ENCODE results near the gene CCNG1. TPM values are rescaled to one million over a fixed set of nuclear protein-coding genes. Genes with fewer than 3 reads are reported as not detected.

CCNG1 gene
- total and polyA plus RNA-seq, 9 of the 15 experiments (the other 6 are each of a cell fraction or from before 2014, with no cell fraction given) = 121 to 293 (median 245) TPM

DNA sequence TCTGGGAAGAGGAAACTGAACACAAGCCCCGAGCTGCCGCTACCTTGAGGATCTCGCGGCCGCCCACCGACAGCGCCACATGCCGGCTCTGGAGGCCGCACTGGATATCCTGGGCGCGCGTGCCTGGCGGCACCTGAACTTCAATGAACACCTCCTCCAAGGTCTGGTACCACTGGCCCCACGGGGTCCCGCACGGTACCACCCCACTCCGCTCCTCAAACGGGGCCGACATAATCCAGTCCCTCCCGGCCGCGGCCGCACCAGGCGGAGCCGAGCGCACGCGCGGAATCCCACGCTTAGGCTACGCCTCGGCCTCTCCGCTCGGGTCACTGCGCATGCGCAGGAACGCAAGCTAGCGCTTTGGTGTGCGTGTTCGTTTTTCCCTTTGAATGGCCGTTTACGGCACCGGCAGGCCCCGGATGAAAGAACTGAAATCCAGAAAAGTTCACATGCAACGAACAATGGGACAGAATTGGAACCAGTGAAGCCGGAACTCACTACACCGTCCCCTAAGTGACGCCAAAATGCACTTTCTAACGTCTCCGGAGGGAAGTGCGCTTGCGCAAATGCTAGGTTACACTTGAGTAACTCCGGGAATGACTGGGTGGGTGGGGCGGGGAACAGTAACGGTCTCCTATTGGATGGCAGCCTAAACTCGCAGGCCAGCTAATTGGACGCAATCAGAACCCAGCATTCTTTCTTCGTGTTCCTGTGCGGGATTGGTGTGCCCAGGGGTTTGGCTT lies 22.6 kb downstream of the CCNG1 start, which contains the start of gene NUDCD2 (continued):
- no peak for TF ChIP-seq CCAR2 (IDR thresholded peaks at IDR 0.05; ENCODE audit: low read depth, low read length)
- 0 out of 2 replicates have a peak, but pooled peaks have one; percentile 9 for TF ChIP-seq ESRRB (CRISPR knock-in tag; IDR thresholded peaks at IDR 0.05; ENCODE audit: borderline replicate concordance)
- TF ChIP-seq HOXB6 (CRISPR knock-in tag; IDR thresholded peaks at IDR 0.05; ENCODE audit: borderline replicate concordance) = no peak
- TF ChIP-seq RAD51 (IDR thresholded peaks at IDR 0.05; ENCODE audit: borderline replicate concordance, low read depth) = no peak
- TF ChIP-seq, protein P1, sequence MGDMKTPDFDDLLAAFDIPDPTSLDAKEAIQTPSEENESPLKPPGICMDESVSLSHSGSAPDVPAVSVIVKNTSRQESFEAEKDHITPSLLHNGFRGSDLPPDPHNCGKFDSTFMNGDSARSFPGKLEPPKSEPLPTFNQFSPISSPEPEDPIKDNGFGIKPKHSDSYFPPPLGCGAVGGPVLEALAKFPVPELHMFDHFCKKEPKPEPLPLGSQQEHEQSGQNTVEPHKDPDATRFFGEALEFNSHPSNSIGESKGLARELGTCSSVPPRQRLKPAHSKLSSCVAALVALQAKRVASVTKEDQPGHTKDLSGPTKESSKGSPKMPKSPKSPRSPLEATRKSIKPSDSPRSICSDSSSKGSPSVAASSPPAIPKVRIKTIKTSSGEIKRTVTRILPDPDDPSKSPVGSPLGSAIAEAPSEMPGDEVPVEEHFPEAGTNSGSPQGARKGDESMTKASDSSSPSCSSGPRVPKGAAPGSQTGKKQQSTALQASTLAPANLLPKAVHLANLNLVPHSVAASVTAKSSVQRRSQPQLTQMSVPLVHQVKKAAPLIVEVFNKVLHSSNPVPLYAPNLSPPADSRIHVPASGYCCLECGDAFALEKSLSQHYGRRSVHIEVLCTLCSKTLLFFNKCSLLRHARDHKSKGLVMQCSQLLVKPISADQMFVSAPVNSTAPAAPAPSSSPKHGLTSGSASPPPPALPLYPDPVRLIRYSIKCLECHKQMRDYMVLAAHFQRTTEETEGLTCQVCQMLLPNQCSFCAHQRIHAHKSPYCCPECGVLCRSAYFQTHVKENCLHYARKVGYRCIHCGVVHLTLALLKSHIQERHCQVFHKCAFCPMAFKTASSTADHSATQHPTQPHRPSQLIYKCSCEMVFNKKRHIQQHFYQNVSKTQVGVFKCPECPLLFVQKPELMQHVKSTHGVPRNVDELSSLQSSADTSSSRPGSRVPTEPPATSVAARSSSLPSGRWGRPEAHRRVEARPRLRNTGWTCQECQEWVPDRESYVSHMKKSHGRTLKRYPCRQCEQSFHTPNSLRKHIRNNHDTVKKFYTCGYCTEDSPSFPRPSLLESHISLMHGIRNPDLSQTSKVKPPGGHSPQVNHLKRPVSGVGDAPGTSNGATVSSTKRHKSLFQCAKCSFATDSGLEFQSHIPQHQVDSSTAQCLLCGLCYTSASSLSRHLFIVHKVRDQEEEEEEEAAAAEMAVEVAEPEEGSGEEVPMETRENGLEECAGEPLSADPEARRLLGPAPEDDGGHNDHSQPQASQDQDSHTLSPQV (IDR thresholded peaks at IDR 0.05) = 0 out of 2 replicates have a peak, but pooled peaks have one; percentile 54
- no peak for TF ChIP-seq NEUROD1 (IDR thresholded peaks at IDR 0.05; ENCODE audit: borderline replicate concordance, low read depth, low read length, partially characterized antibody)
- no peak for TF ChIP-seq NONO (IDR thresholded peaks at IDR 0.05; ENCODE audit: low read depth in 2 of 2, low read length in 1 of 2)
- peak; percentile 57; the same call in 1 of the 2 replicates for TF ChIP-seq PML (IDR thresholded peaks at IDR 0.05; ENCODE audit: low read length)
- TF ChIP-seq, protein P2, sequence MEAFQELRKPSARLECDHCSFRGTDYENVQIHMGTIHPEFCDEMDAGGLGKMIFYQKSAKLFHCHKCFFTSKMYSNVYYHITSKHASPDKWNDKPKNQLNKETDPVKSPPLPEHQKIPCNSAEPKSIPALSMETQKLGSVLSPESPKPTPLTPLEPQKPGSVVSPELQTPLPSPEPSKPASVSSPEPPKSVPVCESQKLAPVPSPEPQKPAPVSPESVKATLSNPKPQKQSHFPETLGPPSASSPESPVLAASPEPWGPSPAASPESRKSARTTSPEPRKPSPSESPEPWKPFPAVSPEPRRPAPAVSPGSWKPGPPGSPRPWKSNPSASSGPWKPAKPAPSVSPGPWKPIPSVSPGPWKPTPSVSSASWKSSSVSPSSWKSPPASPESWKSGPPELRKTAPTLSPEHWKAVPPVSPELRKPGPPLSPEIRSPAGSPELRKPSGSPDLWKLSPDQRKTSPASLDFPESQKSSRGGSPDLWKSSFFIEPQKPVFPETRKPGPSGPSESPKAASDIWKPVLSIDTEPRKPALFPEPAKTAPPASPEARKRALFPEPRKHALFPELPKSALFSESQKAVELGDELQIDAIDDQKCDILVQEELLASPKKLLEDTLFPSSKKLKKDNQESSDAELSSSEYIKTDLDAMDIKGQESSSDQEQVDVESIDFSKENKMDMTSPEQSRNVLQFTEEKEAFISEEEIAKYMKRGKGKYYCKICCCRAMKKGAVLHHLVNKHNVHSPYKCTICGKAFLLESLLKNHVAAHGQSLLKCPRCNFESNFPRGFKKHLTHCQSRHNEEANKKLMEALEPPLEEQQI (IDR thresholded peaks at IDR 0.05) = peak; percentile 59; the same call in 1 of the 2 replicates
- peak; percentile 46; the same call in 1 of the 2 replicates for TF ChIP-seq SOX6 (IDR thresholded peaks at IDR 0.05)
- TF ChIP-seq SUPT5H (IDR thresholded peaks at IDR 0.05) = peak; percentile 90
- peak; percentile 71 for TF ChIP-seq TBP (optimal IDR thresholded peaks at IDR 0.05; ENCODE audit: low read depth, low read length)
- TF ChIP-seq ZFX (CRISPR knock-in tag; IDR thresholded peaks at IDR 0.05) = peak; percentile 100
- TF ChIP-seq ZKSCAN3 (CRISPR knock-in tag; IDR thresholded peaks at IDR 0.05) = no peak
- TF ChIP-seq BCOR (IDR thresholded peaks at IDR 0.05) = 0 out of 2 replicates have a peak, but pooled peaks have one; percentile 35
- peak; percentile 29; the same call in 1 of the 2 replicates for TF ChIP-seq HLTF (IDR thresholded peaks at IDR 0.05)
- no peak for TF ChIP-seq ZNF695 (CRISPR knock-in tag; IDR thresholded peaks at IDR 0.05)
- TF ChIP-seq NRF1 (conservative IDR thresholded peaks at IDR 0.05 in 1 of 2, IDR thresholded peaks at IDR 0.05 in 1 of 2) = peak; percentile 100
- TF ChIP-seq HEY1 (CRISPR knock-in tag; IDR thresholded peaks at IDR 0.05; ENCODE audit: borderline replicate concordance) = no peak; the same call in 1 of the 2 replicates
- peak; percentile 57; the same call in 1 of the 2 replicates for TF ChIP-seq GTF2F1 (IDR thresholded peaks at IDR 0.05; ENCODE audit: low read depth, low read length)
- TF ChIP-seq ZNF583 (CRISPR knock-in tag; IDR thresholded peaks at IDR 0.05) = 0 out of 2 replicates have a peak, but pooled peaks have one; percentile 39
- TF ChIP-seq, protein P3, sequence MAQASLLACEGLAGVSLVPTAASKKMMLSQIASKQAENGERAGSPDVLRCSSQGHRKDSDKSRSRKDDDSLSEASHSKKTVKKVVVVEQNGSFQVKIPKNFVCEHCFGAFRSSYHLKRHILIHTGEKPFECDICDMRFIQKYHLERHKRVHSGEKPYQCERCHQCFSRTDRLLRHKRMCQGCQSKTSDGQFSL (CRISPR knock-in tag; IDR thresholded peaks at IDR 0.05) = no peak
- TF ChIP-seq, protein P3 (tag; IDR thresholded peaks at IDR 0.05) = no peak
